GM21619 (cell line): ENCODE data around the gene ALAS1.

Experiments used
- ATAC-seq: cut with Tn5 transposase; IDR thresholded peaks from one replicate; pipeline ENCODE4 v1.9.1; 2021; ENCODE audit not compliant: unreplicated experiment

ALAS1 gene

GRCh38 chr3:52248816-52249547 is 51.0 kb downstream of the ALAS1 start:
- ATAC-seq = no peak

DNA sequence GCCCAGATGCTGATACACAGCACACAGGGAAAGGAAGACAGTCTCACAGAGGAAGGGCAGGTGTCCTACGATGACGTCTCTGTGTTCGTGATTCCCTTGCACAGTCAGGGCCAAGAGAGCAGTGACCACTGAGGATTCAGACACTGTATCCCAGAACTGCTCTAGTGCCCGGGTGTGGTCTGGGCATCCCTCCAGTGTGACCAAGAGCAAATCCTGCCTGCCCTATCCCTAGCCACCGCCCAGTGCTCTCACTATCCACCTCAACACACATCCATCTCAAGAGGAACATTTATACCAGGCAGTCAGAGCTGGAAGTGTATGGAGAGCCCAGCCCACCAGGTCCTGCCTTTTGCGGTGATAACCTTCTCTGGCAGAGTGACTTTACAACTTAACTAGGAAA is 51.7 kb downstream of the ALAS1 start:
- ATAC-seq = no peak

GRCh38 chr3:52250122-52250521 is 52.2 kb downstream of the ALAS1 start:
- ATAC-seq = no peak

- peak; percentile 96 for ATAC-seq
These were observed 55.6 kb downstream of the ALAS1 start for GRCh38 chr3:52253314-52254304.

- no peak for ATAC-seq
These were observed 56.6 kb downstream of the ALAS1 start for GRCh38 chr3:52254608-52255007.

GRCh38 chr3:52256159-52256558 is 58.2 kb downstream of the ALAS1 start:
- no peak for ATAC-seq

DNA sequence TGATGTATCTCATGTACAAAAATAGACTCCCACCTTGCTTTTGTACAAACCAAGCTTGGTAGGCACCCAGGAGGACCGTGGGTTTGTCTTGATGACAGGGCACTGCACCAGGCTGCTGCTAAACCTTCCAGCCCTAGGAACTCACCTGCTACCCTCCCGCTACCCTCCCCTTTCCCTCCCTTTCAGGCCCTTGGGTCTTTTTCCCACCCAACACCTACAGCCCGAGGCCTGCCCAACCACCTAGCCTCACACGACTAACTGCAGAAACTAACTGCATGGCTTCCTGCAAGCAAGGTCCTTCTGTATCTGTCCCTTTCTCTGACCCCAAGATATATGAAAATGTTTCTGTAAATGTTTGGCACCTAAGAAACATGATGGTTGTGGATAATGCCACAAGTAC is 58.7 kb downstream of the ALAS1 start:
- ATAC-seq = no peak

GRCh38 chr3:52257911-52258310 is 60.0 kb downstream of the ALAS1 start:
- no peak for ATAC-seq

GRCh38 chr3:52259035-52259434 is 61.1 kb downstream of the ALAS1 start:
- no peak for ATAC-seq

DNA sequence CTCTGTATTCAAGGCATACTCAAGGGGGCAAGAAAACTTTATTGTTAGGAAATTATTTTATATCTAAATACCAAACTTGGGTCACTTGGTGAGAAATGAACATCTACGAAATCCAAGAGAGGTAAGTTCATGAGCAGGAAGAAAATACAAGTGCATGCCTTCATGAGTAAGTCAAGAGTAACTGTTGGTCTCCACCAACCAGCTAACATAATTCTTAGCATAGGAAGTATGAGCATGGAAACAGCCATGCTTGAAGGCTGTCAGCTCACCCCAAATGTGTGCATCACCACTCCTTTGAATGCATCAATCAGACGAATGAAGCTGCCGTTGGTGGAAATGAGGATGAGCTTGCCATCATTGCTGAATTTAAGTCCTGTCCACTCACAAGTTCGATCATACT is 61.5 kb downstream of the ALAS1 start:
- no peak for ATAC-seq

- no peak for ATAC-seq
These were observed 64.5 kb downstream of the ALAS1 start for GRCh38 chr3:52262447-52262846.
